Lower leg skin (tissue), 4 donors: Measurements from ENCODE around the gene HOMER2. TPM values are rescaled to one million over a fixed set of nuclear protein-coding genes. Genes with fewer than 3 reads are reported as not detected.

Experiments used
- DNase-seq, 2 donors: peaks; one replicate each; pipeline ENCODE4 v3.0.0-alpha.2; 2019; ENCODE audit warnings: low spot score in 2 of 2
- H3K4me3 ChIP-seq: fragments of 200-600 bp; sonication (generic); 2 replicates; pipeline ENCODE4 v1.5.1; 2017; ENCODE audit warnings: mild to moderate bottlenecking, low read depth; ENCODE audit not compliant: poor library complexity, severe bottlenecking
- CTCF ChIP-seq, 3 donors: fragments of 450-650 bp; IDR thresholded peaks; one replicate each; pipeline ENCODE4 v1.5.1; 2016; ENCODE audit warnings: antibody characterized with exemption in 3 of 3, mild to moderate bottlenecking in 3 of 3, moderate library complexity in 2 of 3
- POLR2A ChIP-seq, 2 donors: fragments of 450-650 bp; IDR thresholded peaks; one replicate each; pipeline ENCODE4 v1.6.1; 2016 to 2017; ENCODE audit warnings: antibody characterized with exemption in 2 of 2, mild to moderate bottlenecking in 1 of 2, moderate library complexity in 1 of 2
- WGBS, 2 donors: methylation state at CpG; one replicate each; pipeline ENCODE4 v1.1.5; 2018; 5-methylcytosine and 5-hydroxymethylcytosine counted together
- intact Hi-C: fragments of 100-400 bp; cut with DNase I; formaldehyde crosslinking; loops from one replicate; pipeline ENCODE4 v1.15.0; 2023; ENCODE audit warnings: low total_unique reads
- total RNA-seq, 4 donors: library from RNA; depleted of rRNA; stranded (reverse); fragments of >200 nt; gene quantifications; one replicate each; pipeline ENCODE4 v1.1.0, GENCODE V29; 2016

HOMER2 gene
- total RNA-seq, 4 donors from 2014 or later = 88.3 to 129 (median 108) TPM

GRCh38 chr15:82840166-82840565 lies 112.4 kb downstream of the HOMER2 start:
- intact Hi-C loops = no loop called here
- TF ChIP-seq POLR2A (IDR thresholded peaks at IDR 0.05) = no peak
- TF ChIP-seq CTCF (IDR thresholded peaks at IDR 0.05) = no peak
- H3K4me3 ChIP-seq = no peak overlapping the region
- no peak for DNase-seq
- WGBS, 2 donors = 94% methylated on average over 4 of the region's 4 CpGs

GRCh38 chr15:82839136-82839535 lies 113.4 kb downstream of the HOMER2 start:
- no peak for DNase-seq
- no peak overlapping the region for H3K4me3 ChIP-seq
- intact Hi-C loops = no loop called here
- TF ChIP-seq CTCF (IDR thresholded peaks at IDR 0.05) = no peak
- TF ChIP-seq POLR2A (IDR thresholded peaks at IDR 0.05) = no peak

- DNase-seq = no peak
- no peak for TF ChIP-seq CTCF (IDR thresholded peaks at IDR 0.05)
- TF ChIP-seq POLR2A (IDR thresholded peaks at IDR 0.05) = no peak
- WGBS, 2 donors = 91 to 93% methylated on average over 14 of the region's 14 CpGs
- H3K4me3 ChIP-seq = no peak overlapping the region
- intact Hi-C loops = no loop called here
These were observed 114.3 kb downstream of the HOMER2 start for GRCh38 chr15:82838096-82838735.

GRCh38 chr15:82835391-82835917 lies 117.1 kb downstream of the HOMER2 start:
- no peak overlapping the region for H3K4me3 ChIP-seq
- DNase-seq = no peak
- 99 to 100% methylated on average over 7 of the region's 7 CpGs for WGBS, 2 donors
- intact Hi-C loops = no loop called here
- TF ChIP-seq POLR2A (IDR thresholded peaks at IDR 0.05) (no peak), CTCF (IDR thresholded peaks at IDR 0.05) (no peak)

- 98 to 100% methylated on average over 4 of the region's 4 CpGs for WGBS, 2 donors
- DNase-seq = no peak
- intact Hi-C loops = no loop called here
- TF ChIP-seq CTCF (IDR thresholded peaks at IDR 0.05) (no peak), POLR2A (IDR thresholded peaks at IDR 0.05) (no peak)
- H3K4me3 ChIP-seq = no peak overlapping the region
These were observed 119.2 kb downstream of the HOMER2 start for GRCh38 chr15:82833362-82833682.
